ENCODE results near the gene SPOP. TPM values are rescaled to one million over a fixed set of nuclear protein-coding genes. Genes with fewer than 3 reads are reported as not detected.

SPOP gene
- total RNA-seq, 1 donor from 2014 or later = 62.9 TPM

- Mint-ChIP-seq H3K4me3 (ENCODE audit: unreplicated experiment) (no peak overlapping the region), H3K27me3 (ENCODE audit: low read depth) (no peaks in the 10 kb centered on the region), H3K4me1 (ENCODE audit: low read depth) (peaks cover 24% of the 10 kb centered on the region), H3K27ac (ENCODE audit: unreplicated experiment) (no peak overlapping the region), H3K36me3 (ENCODE audit: low read depth) (peaks cover 3% of the 10 kb centered on the region), H3K9me3 (ENCODE audit: low read depth) (no peaks in the 10 kb centered on the region)
- DNase-seq (ENCODE audit: low spot score) = peak; percentile 18
- TF ChIP-seq CTCF (IDR thresholded peaks at IDR 0.05) = peak; percentile 99
Observed at GRCh38 chr17:49694847-49695697, 17.2 kb upstream of the SPOP start.

- Mint-ChIP-seq H3K27ac (ENCODE audit: unreplicated experiment) (peak overlapping the region; percentile 30), H3K27me3 (ENCODE audit: low read depth) (no peaks in the 10 kb centered on the region), H3K9me3 (ENCODE audit: low read depth) (no peaks in the 10 kb centered on the region), H3K4me3 (ENCODE audit: unreplicated experiment) (no peak overlapping the region), H3K36me3 (ENCODE audit: low read depth) (no peaks in the 10 kb centered on the region), H3K4me1 (ENCODE audit: low read depth) (peaks cover 39% of the 10 kb centered on the region)
- no peak for DNase-seq (ENCODE audit: low spot score)
- no peak for TF ChIP-seq CTCF (IDR thresholded peaks at IDR 0.05)
Observed at GRCh38 chr17:49692751-49693150, 14.9 kb upstream of the SPOP start.

- no peak for DNase-seq (ENCODE audit: low spot score)
- peak overlapping the region; percentile 94 for H3K27ac Mint-ChIP-seq (ENCODE audit: unreplicated experiment)
- peaks cover 46% of the 10 kb centered on the region for H3K4me1 Mint-ChIP-seq (ENCODE audit: low read depth)
Observed at GRCh38 chr17:49691677-49692191, 13.8 kb upstream of the SPOP start.

GRCh38 chr17:49691086-49691676 lies 13.3 kb upstream of the SPOP start:
- Mint-ChIP-seq H3K36me3 (ENCODE audit: low read depth) (no peaks in the 10 kb centered on the region), H3K27me3 (ENCODE audit: low read depth) (no peaks in the 10 kb centered on the region), H3K4me1 (ENCODE audit: low read depth) (peaks cover 48% of the 10 kb centered on the region), H3K9me3 (ENCODE audit: low read depth) (no peaks in the 10 kb centered on the region), H3K27ac (ENCODE audit: unreplicated experiment) (peak overlapping the region; percentile 94), H3K4me3 (ENCODE audit: unreplicated experiment) (no peak overlapping the region)
- TF ChIP-seq CTCF (IDR thresholded peaks at IDR 0.05) = no peak
- peak; percentile 37 for DNase-seq (ENCODE audit: low spot score)

More at GRCh38 chr17:49691677-49692191, 13.8 kb upstream of the SPOP start:
- H3K9me3 Mint-ChIP-seq (ENCODE audit: low read depth) = no peaks in the 10 kb centered on the region
- no peaks in the 10 kb centered on the region for H3K27me3 Mint-ChIP-seq (ENCODE audit: low read depth)
- H3K4me3 Mint-ChIP-seq (ENCODE audit: unreplicated experiment) = no peak overlapping the region
- H3K36me3 Mint-ChIP-seq (ENCODE audit: low read depth) = no peaks in the 10 kb centered on the region
- no peak for TF ChIP-seq CTCF (IDR thresholded peaks at IDR 0.05)

GRCh38 chr17:49690256-49690655 lies 12.4 kb upstream of the SPOP start:
- Mint-ChIP-seq H3K36me3 (ENCODE audit: low read depth) (no peaks in the 10 kb centered on the region), H3K27ac (ENCODE audit: unreplicated experiment) (no peak overlapping the region), H3K9me3 (ENCODE audit: low read depth) (no peaks in the 10 kb centered on the region), H3K27me3 (ENCODE audit: low read depth) (no peaks in the 10 kb centered on the region), H3K4me1 (ENCODE audit: low read depth) (peaks cover 46% of the 10 kb centered on the region), H3K4me3 (ENCODE audit: unreplicated experiment) (no peak overlapping the region)
- DNase-seq (ENCODE audit: low spot score) = no peak
- no peak for TF ChIP-seq CTCF (IDR thresholded peaks at IDR 0.05)

Data from chondrocyte (in vitro differentiated cells).